ENCODE data around the gene SPATS2.
"Not testable (repeated sequence)": the region's sequence is repeated elsewhere in the genome, so short reads cannot be mapped to it uniquely, and the experiment has no call there.

The SPATS2 gene

DNA sequence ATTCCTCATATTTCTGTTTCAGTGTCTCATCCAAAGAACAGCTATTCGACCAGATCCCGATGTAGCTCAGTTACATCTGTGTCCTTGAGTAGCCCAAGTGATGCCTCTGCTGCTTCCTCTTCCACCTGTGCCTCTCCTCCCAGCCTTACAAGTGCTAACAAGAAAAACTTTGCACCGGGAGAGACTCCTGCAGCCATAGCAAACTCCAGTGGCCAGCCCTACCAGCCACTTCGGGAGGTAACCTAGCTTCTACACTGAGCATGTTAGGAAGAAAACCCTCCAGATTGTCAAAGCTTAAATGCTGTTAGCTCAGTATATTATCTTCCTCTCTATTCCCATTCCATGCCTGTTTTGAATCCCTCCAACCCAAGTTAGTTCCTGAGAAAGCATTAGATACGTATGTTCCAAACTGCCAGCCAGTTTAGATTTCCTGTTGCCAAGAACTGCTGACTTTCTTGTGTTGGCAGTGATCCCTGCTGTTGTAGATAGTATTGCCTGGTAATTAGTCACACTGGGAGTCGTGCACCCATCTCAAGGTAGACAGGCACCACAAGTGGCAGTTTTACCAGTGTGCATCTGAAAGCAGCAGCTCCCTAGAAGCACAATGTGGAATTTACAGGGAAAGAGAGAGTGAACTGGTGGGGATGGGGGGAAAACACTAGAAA is 157.5 kb downstream of the SPATS2 start:
- no peak for DNase-seq

DNA sequence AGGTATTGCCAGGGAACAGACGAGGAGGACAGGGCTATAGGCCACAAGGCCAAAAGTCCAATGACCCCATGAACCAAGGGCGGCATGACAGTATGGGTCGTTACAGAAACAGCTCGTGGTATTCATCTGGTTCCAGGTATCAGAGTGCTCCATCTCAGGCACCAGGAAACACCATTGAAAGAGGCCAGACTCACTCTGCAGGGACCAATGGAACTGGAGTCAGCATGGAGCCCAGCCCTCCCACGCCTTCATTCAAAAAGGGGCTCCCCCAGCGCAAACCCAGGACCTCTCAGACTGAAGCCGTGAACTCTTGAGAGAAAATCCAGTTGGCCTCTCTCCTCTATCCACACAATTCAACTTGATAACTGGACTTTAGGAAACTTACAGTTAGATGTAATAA is 158.7 kb downstream of the SPATS2 start:
- DNase-seq: no peak

DNA sequence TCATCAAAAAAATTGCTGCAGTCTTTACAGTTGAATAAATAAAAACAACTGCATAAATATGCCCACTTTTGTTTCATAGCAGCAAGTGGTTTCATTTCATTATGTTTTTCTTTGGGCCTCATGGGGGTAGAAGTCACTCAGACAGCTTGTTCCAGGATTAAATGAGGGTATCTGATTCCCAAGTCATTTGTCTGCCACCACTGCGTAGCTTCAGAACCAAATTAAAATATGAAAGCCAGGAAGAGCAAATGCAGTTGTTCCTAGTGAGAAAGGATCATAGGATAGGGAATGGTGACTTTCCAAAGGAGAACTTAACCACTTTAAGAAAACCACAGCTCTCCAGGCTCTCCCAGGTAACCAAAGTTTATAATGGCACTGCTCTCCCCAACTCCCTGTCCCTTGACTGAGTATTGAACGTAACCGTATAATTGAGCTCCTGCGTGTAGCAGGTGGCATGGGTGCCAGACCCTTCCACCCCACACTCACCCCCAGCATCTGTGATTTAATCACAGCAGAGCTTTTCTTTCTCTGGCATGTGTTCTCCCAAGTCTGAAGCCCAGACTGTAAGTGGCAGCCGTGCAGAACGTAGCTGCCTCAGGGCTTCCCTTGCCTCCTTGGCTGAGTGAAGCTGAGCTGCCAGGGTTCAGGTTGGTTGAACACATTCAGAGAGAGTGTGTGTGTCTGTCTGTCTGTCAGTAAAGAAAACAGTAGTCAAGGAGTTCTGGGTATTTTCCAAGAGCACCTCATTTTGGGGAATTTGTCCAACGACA is 160.3 kb downstream of the SPATS2 start:
- DNase-seq: no peak

DNA sequence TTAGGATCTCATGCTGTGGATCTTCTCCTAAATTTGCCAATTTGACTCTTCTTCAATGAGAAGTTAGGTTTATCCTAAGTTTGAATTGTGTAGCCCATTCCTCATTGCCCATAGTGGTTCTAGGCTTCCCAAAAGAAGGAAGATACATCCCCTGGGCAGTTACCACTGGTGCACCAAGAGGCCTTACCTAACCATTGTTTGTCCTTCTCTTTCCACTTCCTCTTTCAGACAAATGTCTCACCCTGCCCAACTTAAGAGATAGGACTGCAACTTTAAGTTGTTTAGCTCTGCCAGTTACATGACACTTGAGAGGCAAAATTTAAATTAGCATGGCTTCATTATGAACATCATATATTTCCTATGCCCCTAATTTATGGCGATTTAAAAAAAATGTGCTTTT is 162.2 kb downstream of the SPATS2 start:
- no peak for DNase-seq

DNA sequence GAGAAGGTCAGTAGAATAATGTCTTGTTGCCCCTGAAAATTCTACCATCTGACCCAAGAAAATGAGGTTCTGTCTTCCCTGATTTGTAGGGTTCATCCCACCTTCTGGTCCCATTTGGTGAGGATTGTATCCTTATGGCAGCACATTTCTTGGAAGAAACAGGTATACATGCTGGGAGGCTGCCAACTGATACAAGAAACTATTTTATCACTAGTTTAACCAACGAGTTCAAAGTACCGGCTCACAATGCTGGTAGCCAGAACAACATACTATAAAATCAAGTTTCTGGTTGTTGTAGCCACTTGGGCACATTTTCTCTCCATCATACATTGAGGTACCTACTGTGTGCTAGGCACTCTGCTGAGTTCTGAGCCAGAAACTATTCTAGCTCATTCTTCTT is 164.5 kb downstream of the SPATS2 start:
- DNase-seq: no peak

DNA sequence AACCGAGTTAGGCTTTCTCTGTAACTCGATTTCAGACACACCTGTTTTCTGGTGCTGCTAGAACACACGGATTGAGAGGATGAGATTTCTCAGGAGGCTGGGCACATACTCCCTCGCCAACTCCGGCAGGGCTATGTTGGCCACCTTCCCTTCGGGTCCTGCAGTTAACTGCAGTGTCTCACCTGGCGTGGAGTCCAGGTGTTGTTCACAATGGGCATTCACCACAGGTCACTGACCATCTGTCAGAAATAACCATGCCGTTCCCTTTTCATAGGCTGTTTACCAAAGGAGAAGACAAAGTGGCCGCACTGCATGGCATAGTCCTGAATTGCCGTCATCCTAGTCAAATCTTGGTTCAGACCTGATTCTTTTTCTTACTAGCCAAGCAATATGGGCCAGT is 166.1 kb downstream of the SPATS2 start:
- no peak for DNase-seq

DNA sequence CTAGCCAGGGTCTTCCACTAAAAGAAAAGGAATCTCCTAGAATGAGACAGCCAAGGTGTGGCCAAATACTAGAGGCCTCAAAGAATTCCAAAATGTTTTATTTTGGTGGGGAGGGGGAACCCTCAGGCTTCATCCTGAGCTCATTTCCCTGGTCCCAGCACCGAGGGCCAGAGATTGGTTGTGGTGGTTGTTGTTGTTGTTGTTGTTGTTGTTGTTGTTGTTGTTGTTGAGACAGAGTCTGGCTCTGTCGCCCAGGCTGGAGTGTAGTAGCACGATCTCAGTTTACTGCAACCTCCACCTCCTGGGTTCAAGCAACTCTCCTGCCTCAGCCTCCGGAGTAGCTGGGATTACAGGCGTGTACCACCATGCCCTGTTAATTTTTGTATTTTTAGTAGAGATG is 166.9 kb downstream of the SPATS2 start:
- not testable (repeated sequence) for DNase-seq

DNA sequence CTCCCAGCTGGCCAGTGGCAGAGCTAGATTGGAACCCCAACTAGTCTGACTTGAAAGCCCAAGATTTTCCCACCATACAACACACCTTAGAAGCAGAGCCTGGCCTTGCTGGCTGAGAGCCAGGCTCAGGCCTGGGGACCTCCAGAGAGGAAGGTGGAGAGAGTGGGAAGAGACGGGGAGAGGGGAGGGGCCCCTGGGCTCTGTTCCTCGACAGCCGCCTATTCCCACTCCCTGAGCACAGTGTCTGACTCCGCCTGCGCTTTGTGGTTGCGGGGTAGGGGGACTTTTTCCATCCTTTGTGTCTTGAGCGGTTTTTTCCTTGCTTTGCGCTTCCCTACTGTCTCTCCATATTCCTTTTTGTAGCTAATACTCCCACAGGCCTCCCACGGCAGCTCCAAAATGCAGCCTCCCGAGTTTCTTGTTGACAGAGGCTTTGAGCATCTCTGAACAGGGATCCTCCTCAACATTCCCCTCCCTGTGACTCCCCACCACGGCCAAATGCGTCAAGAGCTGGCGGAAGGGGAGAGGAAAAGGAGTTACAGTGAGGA is 167.5 kb downstream of the SPATS2 start:
- no peak for DNase-seq

DNA sequence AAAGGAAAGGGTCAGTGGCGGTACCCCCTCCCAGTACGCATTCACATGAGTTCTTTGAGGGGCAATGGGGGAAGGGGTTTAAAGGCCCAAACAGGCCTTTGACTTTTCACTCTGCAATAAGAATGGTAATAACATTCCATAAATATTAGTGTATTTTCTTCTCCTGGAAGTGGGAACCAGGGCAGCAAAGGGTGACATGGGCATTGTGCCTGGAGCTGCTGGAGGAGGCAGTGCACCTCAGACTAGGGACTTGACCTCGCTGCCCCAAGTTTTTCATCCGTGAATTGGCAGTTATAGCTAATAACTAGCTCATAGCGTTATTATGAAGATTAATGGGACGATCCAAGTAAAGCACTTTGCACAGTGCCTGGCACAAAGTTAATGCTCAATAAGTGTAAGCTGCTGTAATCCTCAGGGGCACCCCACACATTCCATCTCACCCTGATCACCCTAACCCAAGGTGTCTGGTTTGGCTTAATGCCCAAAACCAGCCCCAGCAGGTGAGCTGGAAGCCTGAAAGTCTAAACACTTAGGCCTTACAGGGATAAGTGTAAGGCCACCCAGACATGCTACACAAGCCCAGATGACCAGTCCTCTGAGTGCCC is 168.8 kb downstream of the SPATS2 start:
- no peak for DNase-seq

DNA sequence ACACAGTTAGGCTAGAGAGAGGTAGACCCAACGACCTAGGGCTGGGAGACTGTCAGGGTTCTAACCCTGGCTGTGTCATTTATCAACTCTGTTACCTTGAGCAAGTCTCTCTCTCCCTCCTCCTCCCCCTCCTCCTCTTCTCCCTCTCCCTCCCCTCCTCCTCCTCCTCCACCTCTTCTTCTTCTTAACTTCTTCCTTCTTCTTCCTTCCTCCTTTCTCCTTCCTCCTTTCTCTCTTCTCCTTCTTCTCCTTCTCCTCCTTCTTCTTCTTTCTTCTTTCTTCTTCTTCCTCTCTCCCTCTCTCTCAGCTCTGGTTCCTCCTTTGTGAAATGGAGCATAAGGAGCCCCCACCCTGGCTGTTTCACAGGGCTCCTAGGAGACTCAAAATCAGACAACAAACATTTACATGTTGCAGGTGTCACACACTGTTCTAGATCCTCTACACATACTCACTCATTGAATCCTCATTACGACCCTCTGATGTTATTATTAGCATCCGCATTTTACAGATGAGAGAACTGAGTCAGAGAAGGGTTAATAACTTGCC is 169.3 kb downstream of the SPATS2 start:
- DNase-seq: no peak

DNA sequence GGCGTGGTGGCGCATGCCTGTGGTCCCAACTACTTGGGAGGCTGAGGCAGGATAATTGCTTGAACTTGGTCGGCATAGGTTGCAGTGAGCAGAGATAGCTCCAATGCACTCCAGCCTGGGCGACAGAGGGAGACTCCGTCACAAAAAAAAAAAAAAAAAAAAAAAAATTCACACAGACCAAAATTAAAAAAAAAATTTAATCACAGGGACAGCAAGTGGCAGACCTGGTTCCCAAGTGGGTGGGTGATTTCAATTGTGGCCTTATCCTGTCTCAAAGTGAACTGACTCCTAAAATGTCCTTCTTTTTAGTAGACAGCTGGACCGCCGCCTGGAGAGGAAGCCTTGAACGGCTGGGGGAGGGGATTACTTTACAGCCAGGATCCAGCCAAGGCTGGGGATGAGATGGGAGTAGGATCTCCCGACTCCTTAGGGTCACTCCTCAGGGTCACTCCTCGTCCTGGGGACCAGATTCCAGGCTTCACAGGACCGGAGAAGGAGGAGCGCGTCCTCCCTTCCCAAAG is 170.0 kb downstream of the SPATS2 start:
- DNase-seq: no peak

DNA sequence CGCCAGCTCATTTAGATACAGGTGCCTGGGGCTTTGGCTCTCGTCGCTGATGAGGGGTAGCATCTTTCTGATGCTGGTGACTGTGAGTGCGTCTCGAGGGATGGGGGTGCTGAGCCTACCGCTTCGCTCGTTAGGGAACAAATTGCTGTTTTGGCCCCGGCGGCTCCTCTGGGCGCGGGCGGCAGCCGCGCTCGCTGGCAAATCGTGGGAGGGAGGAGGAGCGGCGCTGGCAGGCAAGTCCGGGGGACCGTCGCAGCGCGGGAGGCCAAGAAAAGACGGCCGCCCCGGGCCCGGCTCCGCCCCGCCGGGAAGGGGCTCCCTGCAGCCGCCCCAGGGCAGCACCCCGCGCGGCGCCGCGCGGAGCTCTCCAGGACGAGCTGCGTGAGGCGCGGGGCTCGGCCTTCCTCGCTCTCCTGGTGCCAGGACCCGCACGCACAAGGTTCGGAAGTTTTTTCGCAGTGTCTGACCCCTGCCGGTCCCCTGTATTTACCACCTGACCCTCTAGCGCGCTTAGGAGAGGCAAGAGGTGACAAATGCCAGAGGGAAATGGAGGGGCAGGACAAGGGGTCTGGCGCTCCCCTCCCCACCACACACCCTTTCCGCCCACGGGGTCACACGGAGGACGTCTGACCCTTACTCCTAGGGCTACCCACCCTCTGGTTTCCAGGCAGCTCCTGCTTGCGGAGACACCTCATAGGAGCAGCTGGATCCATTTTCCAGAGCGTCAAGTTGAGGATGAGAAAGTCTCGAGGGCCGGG is 170.7 kb downstream of the SPATS2 start:
- no peak for DNase-seq

DNA sequence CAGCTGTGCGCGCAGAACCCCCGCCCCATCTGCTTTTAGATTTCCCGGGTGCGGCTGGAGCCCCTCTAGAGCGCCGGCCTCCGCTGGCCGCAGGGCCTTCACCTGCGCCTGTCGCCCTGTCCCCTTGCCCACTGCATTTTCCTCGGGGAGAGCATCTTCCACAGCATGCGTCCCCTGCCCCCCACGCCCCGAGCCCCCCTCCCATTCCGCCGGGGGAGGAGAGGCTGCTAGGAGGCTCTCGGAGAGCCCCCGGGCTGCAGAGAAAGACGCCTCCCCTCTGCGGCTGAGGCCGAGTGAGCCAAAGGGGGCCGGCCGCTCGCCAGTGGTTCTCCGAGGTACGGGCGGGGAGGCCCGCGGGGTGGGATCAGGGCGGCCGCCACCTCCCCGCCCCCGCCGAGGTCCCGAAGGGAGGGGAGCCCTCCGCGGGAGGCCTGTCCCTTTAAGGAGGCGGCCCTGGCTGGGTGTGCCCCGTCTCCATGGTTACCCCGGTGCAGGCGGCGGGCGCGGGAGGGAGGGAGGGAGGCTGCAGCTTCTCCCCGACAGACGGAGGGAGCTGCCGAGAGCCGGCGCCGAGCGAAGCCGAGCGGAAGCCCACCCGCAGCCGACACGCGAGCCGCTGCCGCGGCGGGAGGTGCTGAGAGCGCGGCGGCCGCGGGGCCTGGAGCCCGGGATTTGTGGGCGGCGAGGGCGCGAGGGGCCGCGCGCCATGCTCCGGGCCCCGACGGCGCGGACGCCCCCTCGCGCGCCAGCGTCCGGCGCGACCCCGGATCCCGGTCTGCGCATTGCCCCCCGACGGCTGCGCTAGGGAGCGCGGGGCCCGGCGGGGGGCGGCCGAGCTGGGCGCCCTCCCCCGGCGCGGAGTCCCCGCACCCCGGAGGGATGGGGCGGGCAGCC is 171.5 kb downstream of the SPATS2 start, which contains the start of gene KCNH3:
Gene KCNH3 (plus strand): TSS at position 521 of the 894 bp plus-strand sequence. CDS start 387 bp downstream, outside the sequence.
- peak; percentile 85 for DNase-seq

DNA sequence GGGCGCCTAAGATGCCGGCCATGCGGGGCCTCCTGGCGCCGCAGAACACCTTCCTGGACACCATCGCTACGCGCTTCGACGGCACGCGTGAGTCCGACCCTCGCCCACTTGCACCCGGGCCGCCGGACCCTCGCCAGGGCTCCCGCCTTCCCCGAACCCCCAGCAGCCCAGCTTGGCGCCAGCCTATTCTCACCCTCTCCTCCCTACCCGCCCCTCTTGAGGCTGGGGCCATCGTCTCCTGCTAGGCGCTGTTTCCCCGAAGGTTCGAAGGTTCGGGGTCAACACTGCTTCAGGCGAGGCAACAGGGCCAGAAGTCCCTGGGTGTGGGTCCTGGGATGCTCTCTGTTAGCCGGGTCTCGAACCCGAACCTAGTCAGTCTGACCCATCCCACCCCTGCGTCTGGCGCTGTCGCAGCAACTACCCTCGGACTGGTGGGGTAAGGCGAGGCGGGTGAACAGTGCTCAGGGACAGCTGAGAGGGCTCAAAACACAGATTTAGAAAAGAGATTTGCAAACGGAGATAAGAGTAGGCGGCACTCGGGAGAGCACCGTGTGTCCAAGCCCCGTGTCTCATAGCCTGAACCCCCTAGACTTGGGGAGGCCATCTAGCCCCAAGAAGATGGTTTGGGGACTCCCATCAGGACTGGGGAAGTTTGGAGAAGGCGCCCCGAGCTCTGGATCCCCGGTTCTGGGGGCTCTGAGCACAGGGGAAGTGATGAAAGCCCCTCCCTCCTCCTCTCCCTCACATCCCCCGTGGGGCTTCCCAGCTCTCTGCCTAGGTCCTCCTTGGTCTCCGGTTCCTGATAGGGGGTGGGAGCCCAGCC is 172.4 kb downstream of the SPATS2 start:
- no peak for DNase-seq

DNA sequence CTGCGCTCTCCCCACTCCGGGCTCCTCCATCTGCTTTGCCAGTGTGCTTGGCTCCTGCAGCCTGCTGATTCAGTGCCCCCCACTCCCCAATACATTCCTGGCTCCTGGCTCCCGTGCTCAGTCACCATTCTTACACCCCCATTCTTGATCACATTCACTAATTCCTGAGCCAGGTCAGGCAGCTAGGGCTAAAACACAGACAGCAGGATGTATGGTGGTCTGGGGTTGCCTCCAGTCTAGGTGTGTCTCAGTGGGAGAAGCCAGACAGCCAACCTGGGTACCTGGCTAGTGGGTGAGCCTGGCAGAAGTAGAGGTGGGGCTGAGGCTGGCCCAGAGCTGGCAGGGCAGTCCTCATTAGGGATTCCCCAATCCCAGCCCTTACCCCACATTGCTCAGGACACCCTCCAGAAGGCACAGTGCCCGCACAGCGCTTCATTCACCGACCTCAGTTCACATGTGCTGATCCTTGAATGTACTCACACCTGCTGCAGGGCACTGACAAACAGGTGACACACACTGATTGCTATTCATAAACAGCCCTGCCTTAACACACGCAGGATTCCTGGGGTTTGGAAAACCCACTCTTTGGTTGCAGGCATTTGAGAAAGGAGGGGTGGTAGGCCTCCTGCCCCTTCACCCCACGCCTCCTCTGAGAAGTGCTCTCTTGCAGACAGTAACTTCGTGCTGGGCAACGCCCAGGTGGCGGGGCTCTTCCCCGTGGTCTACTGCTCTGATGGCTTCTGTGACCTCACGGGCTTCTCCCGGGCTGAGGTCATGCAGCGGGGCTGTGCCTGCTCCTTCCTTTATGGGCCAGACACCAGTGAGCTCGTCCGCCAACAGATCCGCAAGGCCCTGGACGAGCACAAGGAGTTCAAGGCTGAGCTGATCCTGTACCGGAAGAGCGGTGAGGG is 173.2 kb downstream of the SPATS2 start:
- DNase-seq: no peak

DNA sequence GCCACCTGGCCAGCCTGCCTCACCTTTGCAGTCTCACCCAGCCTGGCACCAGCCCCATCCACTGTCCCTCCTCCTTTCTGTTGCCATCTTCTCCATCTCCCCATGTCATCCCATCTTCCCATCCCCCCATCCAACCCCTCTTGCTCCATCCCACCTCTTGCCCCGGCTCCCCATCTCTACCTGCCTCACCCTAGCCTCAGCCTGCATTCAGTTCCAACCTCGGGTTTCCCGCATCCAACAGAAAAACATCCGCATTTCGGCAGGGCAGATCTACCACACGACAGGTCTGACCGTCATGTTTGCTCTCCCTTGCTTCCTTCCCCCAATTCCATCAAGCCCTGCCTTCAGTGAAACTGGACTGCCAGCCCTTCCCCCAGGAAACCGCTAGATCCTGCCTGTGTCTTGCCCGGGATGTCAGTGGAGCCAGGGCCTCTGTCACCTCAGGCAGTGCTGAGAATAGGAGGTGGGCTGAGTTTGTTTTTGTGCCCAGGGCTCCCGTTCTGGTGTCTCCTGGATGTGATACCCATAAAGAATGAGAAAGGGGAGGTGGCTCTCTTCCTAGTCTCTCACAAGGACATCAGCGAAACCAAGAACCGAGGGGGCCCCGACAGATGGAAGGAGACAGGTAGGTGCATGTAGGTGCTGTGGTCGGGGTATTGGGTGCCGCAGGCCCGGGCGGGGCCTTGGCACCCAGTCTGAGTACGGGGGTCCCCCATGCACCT is 174.0 kb downstream of the SPATS2 start:
- no peak for DNase-seq

DNA sequence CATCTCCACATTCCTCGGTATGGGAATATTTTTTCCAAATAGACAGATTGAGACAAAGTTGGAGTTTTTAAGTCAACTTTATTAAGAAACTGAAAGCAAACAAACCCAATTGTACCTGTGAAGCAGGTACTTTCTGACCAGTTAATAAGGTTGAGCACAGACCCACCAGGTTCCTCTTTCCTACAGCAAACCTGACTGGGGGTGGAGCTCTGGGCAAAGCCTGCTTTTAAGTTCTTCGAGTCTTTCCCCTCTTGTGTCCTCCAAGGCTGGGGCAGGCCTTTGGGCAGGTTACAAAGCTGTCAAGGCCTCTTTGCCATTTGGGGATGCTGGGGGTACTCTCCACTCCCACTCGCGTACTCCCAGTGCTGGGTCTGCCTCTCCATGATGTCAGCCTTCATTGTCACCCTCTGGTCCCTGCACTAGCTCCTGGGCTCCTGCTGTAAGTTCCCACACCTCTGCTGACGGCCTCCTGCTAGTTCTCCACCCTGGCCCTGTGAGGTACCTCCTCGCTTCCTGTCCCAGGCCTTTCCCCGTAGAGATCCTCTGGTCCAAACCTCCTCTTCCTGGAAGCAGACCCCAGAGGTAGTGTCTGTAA is 174.7 kb downstream of the SPATS2 start:
- no peak for DNase-seq

DNA sequence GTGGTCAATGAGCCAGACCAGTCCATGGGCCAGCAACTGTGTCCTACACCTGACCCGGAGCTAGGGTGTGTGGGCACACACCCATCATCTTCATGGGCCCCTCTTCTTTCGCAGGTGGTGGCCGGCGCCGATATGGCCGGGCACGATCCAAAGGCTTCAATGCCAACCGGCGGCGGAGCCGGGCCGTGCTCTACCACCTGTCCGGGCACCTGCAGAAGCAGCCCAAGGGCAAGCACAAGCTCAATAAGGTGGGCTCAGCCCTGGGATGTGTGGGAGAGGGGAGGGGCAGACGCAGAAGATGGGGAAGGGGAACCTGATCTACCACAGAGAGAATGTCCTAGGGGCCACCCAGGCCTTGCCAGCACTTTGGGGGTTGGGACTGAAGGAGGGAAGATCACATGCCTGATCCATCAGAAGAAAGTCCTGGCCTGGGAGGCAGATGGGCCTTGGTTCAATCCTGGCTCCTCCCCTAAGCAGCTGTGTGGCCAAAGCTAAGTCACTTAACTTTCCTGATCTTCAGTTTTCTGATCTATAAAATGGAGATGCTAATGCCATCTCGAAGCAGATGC is 175.4 kb downstream of the SPATS2 start:
- no peak for DNase-seq
